HG03520 (cell line): Measurements from ENCODE around the gene ATP11A.

ENCODE experiments used
- ATAC-seq: cut with Tn5 transposase; IDR thresholded peaks from one replicate; pipeline ENCODE4 v1.9.1; 2021; ENCODE audit warnings: mild to moderate bottlenecking, moderate library complexity; ENCODE audit not compliant: unreplicated experiment

Gene ATP11A

DNA sequence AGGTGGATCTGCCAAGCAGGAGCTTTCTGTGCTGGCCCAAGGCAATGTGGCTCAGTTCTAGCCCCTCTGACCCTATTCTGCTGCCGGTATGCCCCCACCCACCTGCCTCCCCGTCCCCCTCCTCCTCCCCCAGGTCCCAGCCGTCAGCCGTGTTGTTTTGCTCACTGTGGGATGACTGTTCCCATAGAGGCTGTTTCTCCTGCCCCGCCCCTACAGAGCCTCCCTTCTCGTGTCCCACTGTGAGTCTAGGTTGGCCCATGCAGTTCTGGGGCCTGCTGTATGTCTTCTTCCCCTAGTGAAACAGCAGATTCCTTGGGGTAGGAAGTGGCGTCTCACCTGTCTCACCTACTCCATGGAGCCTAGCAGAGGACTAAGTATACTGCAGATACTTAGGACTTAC, 48.8 kb downstream of the ATP11A start:
- no peak for ATAC-seq

DNA sequence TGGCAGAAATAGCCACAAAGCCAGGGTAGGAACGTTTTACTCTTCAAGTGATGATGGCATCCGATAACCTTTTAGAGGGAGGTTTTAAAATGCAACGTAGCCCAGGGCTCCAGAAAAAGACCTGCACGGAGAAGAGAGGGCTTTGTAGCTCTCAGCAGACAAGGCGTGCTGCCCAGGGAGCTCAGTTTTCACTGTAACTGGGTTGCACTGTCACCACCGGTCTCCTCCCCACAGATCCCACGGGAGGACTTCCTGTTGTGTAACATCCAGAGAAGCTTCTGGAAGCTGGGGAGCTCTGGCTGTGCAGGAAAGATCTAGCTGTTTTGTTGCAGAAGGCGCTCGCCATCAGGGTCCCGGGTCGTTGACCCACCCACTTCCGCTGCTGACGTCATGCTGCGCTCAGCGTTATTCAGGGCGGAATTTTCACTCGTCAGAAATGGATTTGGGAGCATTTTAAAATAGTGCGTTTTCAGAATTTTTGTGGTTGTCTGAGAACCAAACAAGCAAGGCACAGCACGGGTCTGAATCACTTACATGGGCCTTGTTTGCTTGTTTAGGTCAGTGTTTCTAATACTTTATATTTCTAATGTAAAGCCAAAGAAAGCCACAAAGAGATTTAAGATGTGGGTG, 50.8 kb downstream of the ATP11A start:
- no peak for ATAC-seq

DNA sequence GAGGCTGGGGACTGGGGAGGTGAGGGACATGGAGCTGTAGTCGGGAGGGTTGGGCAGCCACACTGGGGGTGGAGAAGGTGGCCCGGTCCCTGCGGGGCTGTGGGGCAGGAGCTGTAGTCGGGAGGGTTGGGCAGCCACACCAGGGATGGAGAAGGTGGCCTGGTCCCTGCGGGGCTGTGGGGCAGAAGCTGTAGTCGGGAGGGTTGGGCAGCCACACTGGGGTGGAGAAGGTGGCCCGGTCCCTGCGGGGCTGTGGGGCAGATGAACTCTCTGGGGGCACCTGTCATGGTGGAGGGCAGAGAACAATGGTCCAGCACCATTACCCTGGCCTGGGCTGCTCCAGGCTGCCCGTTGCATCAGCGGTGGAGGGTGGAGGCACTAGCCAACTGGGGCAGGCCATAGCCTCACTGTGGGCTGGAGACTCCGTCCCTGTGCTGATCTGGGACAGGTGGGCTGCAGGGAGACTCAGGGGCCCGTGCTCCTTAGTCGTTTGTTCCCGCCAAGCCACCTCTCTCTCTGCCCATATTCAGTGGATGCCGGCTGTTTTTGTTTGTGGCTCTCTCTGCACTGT, 51.4 kb downstream of the ATP11A start:
- ATAC-seq: no peak

- no peak for ATAC-seq
These were observed 52.2 kb downstream of the ATP11A start for GRCh38 chr13:112741835-112742570.

GRCh38 chr13:112742583-112742982, 52.7 kb downstream of the ATP11A start:
- no peak for ATAC-seq

- no peak for ATAC-seq
These were observed 53.8 kb downstream of the ATP11A start for GRCh38 chr13:112743451-112744167.

- ATAC-seq: no peak
These were observed 54.6 kb downstream of the ATP11A start for GRCh38 chr13:112744168-112745021.

- no peak for ATAC-seq
These were observed 56.2 kb downstream of the ATP11A start for GRCh38 chr13:112746044-112746443.

- no peak for ATAC-seq
These were observed 57.4 kb downstream of the ATP11A start for GRCh38 chr13:112747256-112747655.

- ATAC-seq: no peak
These were observed 59.3 kb downstream of the ATP11A start for GRCh38 chr13:112748947-112749735.

- no peak for ATAC-seq
These were observed 60.7 kb downstream of the ATP11A start for GRCh38 chr13:112750570-112750969.

GRCh38 chr13:112751617-112752016, 61.8 kb downstream of the ATP11A start:
- ATAC-seq: no peak

- ATAC-seq: no peak
These were observed 62.4 kb downstream of the ATP11A start for GRCh38 chr13:112752211-112752610.

- ATAC-seq: no peak
These were observed 63.1 kb downstream of the ATP11A start for GRCh38 chr13:112752711-112753541.

DNA sequence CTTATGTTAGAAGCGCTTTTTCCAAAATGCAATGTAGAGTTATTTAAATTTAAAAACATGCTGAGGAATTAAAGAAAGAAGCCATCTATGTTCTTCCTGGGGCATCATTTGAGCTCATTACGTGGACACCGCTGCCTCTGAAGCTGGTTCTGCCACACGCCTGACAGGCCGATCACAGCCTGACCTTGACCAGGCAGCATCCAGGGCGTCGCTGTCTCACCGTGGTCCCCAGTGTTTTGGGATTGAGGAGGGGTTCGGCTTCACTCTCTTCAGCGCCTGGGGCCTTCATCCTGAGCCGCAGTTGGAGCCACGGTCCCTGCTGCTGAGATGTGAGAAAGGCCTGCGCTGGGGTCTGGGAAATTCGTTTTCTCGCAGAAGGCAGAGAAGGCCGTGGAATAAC, 64.0 kb downstream of the ATP11A start:
- ATAC-seq: no peak

DNA sequence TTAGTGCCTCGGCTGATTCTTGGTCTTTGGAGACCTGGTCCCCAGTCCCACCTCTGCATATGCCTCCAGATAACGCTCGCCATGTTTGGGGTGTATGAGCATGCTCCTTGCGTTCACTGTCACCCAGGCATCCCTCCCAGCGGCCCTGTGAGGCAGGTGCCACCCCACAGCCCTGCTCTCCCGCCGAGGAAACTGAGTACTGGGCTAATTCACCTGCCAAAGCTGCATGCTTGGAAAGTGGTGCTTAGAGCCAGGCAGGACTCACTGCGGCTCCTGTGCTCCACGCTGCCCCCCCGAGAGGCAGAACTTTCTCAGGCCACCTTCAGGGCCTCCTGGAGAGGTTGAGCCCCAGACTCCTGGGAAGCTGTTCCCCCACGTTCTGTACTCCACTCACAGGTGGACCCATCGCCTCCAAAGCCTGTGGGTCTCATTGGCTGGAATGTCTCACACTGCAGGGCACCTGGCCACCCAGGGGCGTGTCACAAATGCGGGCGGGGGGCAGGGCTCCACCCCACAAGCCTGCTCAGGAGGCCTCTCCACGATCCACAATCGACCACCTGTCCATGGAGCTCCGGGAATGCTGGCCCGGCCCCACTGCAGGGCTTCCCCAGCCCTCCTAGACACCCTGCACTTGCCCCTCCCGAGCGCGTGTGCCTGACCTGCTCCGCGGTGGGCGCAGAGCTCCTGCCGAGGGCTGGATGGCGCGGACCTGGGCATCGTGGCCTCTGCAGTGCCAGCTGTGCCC, 64.6 kb downstream of the ATP11A start:
- ATAC-seq: no peak

DNA sequence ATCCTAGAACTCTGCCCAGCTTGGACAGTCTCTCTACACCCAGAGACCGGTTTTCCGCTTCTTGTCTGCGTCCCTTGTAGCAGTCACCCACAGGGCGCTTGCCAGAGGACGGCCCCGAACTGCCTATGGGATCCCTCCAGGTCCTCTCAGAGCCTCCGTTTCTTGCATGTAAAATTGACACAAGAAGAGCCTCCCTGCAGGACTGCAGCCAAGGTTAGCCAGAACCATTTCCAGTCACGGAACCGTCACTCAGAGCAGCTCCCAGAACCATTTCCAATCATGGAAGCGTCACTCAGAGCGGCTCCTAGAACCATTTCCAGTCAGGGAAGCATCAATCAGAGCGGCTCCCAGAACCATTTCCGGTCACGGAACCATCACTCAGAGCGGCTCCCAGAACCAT, 65.5 kb downstream of the ATP11A start:
- no peak for ATAC-seq

GRCh38 chr13:112756081-112756480, 66.2 kb downstream of the ATP11A start:
- no peak for ATAC-seq
